DND-41 (cell line): ENCODE measurements around the gene NEB.
"Not testable (repeated sequence)": the region's sequence is repeated elsewhere in the genome, so short reads cannot be mapped to it uniquely, and the experiment has no call there.

Source experiments
- CTCF ChIP-seq: IDR thresholded peaks from 2 replicates; pipeline ENCODE4 v1.5.1; 2012; ENCODE audit warnings: borderline replicate concordance, low read length, moderate library complexity, mild to moderate bottlenecking; ENCODE audit not compliant: poor library complexity, severe bottlenecking; ENCODE audit errors: extremely low read depth
- EZH2 ChIP-seq: IDR thresholded peaks from 3 replicates; pipeline ENCODE4 v1.6.1; 2012; ENCODE audit warnings: borderline replicate concordance, low read depth, mild to moderate bottlenecking, moderate library complexity, low read length, inconsistent platforms; ENCODE audit not compliant: severe bottlenecking

GRCh38 chr2:151704480-151704961 is 29.8 kb downstream of the NEB start:
- not testable (repeated sequence) for TF ChIP-seq CTCF, EZH2
